Right atrium auricular region (tissue), 2 donors: Measurements from ENCODE around the gene ARHGAP6. TPM values are rescaled to one million over a fixed set of nuclear protein-coding genes. Genes with fewer than 3 reads are reported as not detected.
A peak's percentile ranks its signal among the peaks of the same experiment; 100 is the strongest.

Experiments
- DNase-seq: peaks from one replicate; pipeline ENCODE4 v3.0.0-alpha.2; 2019; ENCODE audit warnings: low spot score
- H3K27ac ChIP-seq, 2 donors: fragments of 200-600 bp; sonication (generic); 1 replicate in 1 of 2; 2 replicates in 1 of 2; pipeline ENCODE4 v1.5.1; 2016 to 2019
- H3K27me3 ChIP-seq, 2 donors: fragments of 200-600 bp; sonication (generic); one replicate each; pipeline versions ENCODE4 v1.5.1 to v1.6.0; 2017 to 2019
- H3K36me3 ChIP-seq: fragments of 200-600 bp; sonication (generic); one replicate; pipeline ENCODE4 v1.5.1; 2016
- H3K4me1 ChIP-seq, 2 donors: fragments of 200-600 bp; sonication (generic); one replicate each; pipeline versions ENCODE4 v1.5.1 to v1.6.0; 2017 to 2019
- H3K4me3 ChIP-seq, 2 donors: fragments of 200-600 bp; sonication (generic); 1 replicate in 1 of 2; 2 replicates in 1 of 2; pipeline ENCODE4 v1.5.1; 2017 to 2019; ENCODE audit warnings: mild to moderate bottlenecking in 1 of 2, moderate library complexity in 1 of 2
- H3K9me3 ChIP-seq, 2 donors: fragments of 200-600 bp; sonication (generic); one replicate each; pipeline ENCODE4 v1.5.1; 2019
- CTCF ChIP-seq, 2 donors: fragments of 200-600 bp; sonication (generic); IDR thresholded peaks; one replicate each; pipeline ENCODE4 v1.5.1; 2019; ENCODE audit warnings: antibody characterized with exemption in 2 of 2
- total RNA-seq, 2 donors: library from RNA; depleted of rRNA; stranded (reverse); fragments of >200 nt; gene quantifications; one replicate each; pipeline ENCODE4 v1.1.0, GENCODE V29; 2016

Gene ARHGAP6
- total RNA-seq, 2 donors from 2014 or later: 5.1 to 9.4 TPM

DNA sequence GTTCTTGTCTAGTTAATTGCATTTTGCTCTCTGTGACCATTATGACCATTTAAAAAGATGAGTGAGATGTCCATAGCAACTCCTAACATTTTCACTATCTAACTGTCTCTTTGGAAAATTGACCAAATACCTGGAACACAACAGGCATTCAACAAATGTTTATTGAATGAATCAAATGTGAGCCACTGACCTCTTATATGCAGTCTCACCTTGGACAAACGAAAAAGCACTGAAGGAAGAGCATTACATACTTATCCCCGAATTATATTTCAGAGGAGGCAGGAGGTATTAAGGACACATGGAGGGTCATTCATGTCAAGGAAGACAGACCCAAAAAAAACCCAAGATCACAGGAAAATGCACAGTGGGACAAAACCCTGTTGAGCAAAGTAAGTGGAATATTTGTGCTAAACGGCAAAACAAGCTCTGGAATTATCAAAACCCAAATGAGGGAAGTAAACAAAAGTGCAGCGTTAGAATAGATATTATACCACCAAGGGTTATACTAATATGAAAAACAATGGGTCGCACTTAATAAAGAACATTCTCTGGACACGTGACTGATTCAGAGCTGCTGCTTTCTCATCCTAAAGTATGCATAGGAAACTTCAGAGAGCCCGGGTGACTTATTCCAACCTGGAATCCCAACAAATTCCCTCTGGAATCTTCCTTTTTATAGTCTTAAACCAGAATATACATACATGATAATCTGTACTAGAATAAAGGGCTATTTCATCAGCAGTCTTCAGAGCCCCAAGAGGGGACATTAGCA is 240.6 kb downstream of the ARHGAP6 start:
- no peak for TF ChIP-seq CTCF (IDR thresholded peaks at IDR 0.05)
- Histone ChIP-seq H3K9me3 (no peaks in the 10 kb centered on the region), H3K4me1 (peaks cover 0 to 4% of the 10 kb centered on the region in 2 donors), H3K27me3 (no peaks in the 10 kb centered on the region), H3K4me3 (no peak overlapping the region), H3K27ac (no peak overlapping the region), H3K36me3 (no peaks in the 10 kb centered on the region)
- DNase-seq: no peak

DNA sequence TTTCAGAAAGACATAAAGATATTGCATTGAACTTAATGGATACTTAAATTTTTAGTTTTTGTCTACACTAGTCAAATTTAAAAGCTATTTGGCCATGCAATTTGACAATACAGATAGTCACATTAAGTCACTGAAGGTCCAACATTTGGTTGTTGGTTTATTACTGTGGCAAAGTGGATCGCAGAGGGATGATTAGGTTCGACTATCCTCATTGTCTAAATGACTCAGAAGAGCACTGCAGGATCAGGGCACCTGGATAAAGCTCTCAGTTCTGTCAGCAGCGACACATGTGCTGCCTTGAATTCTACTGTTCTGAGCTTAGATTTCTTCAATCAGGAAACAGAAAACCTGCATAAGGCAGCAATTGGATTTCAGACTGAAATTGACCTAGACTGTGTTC is 241.8 kb downstream of the ARHGAP6 start:
- H3K27ac ChIP-seq: peak overlapping the region in 1 of 2 donors; percentile 16
- DNase-seq: no peak

GRCh38 chrX:11423362-11423818 is 242.3 kb downstream of the ARHGAP6 start:
- Histone ChIP-seq H3K27me3 (no peaks in the 10 kb centered on the region), H3K4me1 (peaks cover 0 to 4% of the 10 kb centered on the region in 2 donors), H3K27ac (peak overlapping the region in 1 of 2 donors; percentile 16), H3K9me3 (no peaks in the 10 kb centered on the region), H3K36me3 (no peaks in the 10 kb centered on the region), H3K4me3 (no peak overlapping the region)
- no peak for DNase-seq
- no peak for TF ChIP-seq CTCF (IDR thresholded peaks at IDR 0.05)

More for the DNA sequence above, 241.8 kb downstream of the ARHGAP6 start:
- no peak for TF ChIP-seq CTCF (IDR thresholded peaks at IDR 0.05)
- no peak overlapping the region for H3K4me3 ChIP-seq
- no peaks in the 10 kb centered on the region for H3K36me3 ChIP-seq
- no peaks in the 10 kb centered on the region for H3K27me3 ChIP-seq
- peaks cover 0 to 4% of the 10 kb centered on the region in 2 donors for H3K4me1 ChIP-seq
- no peaks in the 10 kb centered on the region for H3K9me3 ChIP-seq

DNA sequence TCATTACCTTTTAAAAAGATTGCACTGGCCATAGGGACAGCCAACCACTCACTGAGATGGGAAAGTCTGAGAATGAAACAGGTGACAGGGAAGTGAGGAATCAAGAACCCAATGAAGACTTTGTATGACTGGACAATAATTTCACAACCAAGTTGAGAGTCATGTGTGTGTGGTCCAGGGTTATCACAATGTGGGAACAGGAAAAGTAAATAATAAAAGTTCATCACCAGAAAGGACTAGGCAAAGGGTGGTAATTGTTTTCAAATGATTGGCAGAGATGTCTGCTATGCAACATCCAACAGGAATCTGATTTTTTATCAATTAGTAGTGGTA is 243.2 kb downstream of the ARHGAP6 start:
- no peak for TF ChIP-seq CTCF (IDR thresholded peaks at IDR 0.05)
- no peaks in the 10 kb centered on the region for H3K27me3 ChIP-seq
- peak overlapping the region in 1 of 2 donors; percentile 23 for H3K27ac ChIP-seq

GRCh38 chrX:11421805-11422524 is 243.8 kb downstream of the ARHGAP6 start:
- Histone ChIP-seq H3K4me1 (no peaks in the 10 kb centered on the region), H3K27me3 (no peaks in the 10 kb centered on the region), H3K9me3 (no peaks in the 10 kb centered on the region), H3K36me3 (no peaks in the 10 kb centered on the region), H3K4me3 (no peak overlapping the region), H3K27ac (peak overlapping the region in 1 of 2 donors; percentile 23)
- no peak for DNase-seq
- no peak for TF ChIP-seq CTCF (IDR thresholded peaks at IDR 0.05)

More for the DNA sequence above, 243.2 kb downstream of the ARHGAP6 start:
- H3K9me3 ChIP-seq: no peaks in the 10 kb centered on the region
- no peak for DNase-seq
- H3K36me3 ChIP-seq: no peaks in the 10 kb centered on the region
- H3K4me3 ChIP-seq: no peak overlapping the region
- H3K4me1 ChIP-seq: no peaks in the 10 kb centered on the region
